PC-3 (cell line): ENCODE data around the gene ATP6AP1. TPM values are rescaled to one million over a fixed set of nuclear protein-coding genes. Genes with fewer than 3 reads are reported as not detected.

Source experiments
- ATAC-seq: fragments of 200-7000 bp; cut with Tn5 transposase; 2 replicates; pipeline ENCODE4 v1.9.1; 2020; ENCODE audit warnings: mild to moderate bottlenecking, moderate library complexity
- BruUV-seq: library from RNA; stranded (reverse); fragments of 400-500 nt; replicated peaks from 2 replicates; lab custom pipeline; 2021; lab: Mats Ljungman, UMichigan
- CTCF ChIA-PET: fragments of 300-600 bp; sonication (Branson Sonifier 250); formaldehyde crosslinking; loops from one replicate; lab custom pipeline; 2022; ENCODE audit warnings: antibody characterized with exemption; lab: Charles Lee
- POLR2A ChIA-PET: fragments of 300-600 bp; sonication (Branson Sonifier 250); formaldehyde crosslinking; loops from one replicate; lab custom pipeline; 2022; ENCODE audit warnings: antibody characterized with exemption; ENCODE audit not compliant: unreplicated experiment; lab: Charles Lee
- DNase-seq: peaks from one replicate; pipeline ENCODE4 v3.0.0-alpha.2; 2015
- H2AFZ ChIP-seq: fragments of 300-600 bp; sonication (generic); 2 replicates; pipeline ENCODE4 v1.6.0; 2016; ENCODE audit warnings: antibody characterized with exemption, low read length
- H3F3A ChIP-seq: fragments of 300-600 bp; sonication (generic); one replicate; pipeline ENCODE4 v1.6.0; 2017; ENCODE audit warnings: antibody characterized with exemption, low read length, control low read depth, mild to moderate bottlenecking; ENCODE audit not compliant: unreplicated experiment
- H3K27ac ChIP-seq: fragments of 300-600 bp; sonication (generic); 2 replicates; pipeline ENCODE4 v1.5.1; 2016; ENCODE audit warnings: mild to moderate bottlenecking, low read length
- H3K27me3 ChIP-seq: fragments of 300-600 bp; sonication (generic); 2 replicates; pipeline ENCODE4 v1.6.1; 2016; ENCODE audit warnings: low read length, mixed read lengths
- H3K36me3 ChIP-seq: fragments of 300-600 bp; sonication (generic); 2 replicates; pipeline ENCODE4 v1.6.1; 2016; ENCODE audit warnings: low read depth, mixed run types, low read length, mixed read lengths
- H3K4me1 ChIP-seq: fragments of 300-600 bp; sonication (generic); 2 replicates; pipeline ENCODE4 v1.5.1; 2016; ENCODE audit warnings: low read length; ENCODE audit not compliant: insufficient read depth
- H3K4me2 ChIP-seq: fragments of 300-600 bp; sonication (generic); 2 replicates; pipeline ENCODE4 v1.6.0; 2016; ENCODE audit warnings: low read length
- H3K4me3 ChIP-seq: fragments of 300-600 bp; sonication (generic); 2 replicates; pipeline ENCODE4 v1.5.1; 2016; ENCODE audit warnings: mild to moderate bottlenecking, low read length, mixed read lengths
- H3K79me2 ChIP-seq: fragments of 300-600 bp; sonication (generic); 2 replicates; pipeline ENCODE4 v1.6.1; 2017; ENCODE audit warnings: low read length, mixed read lengths
- H3K9ac ChIP-seq: fragments of 300-600 bp; sonication (generic); 2 replicates; pipeline ENCODE4 v1.6.0; 2016; ENCODE audit warnings: mild to moderate bottlenecking, low read length
- H3K9me2 ChIP-seq: fragments of 300-600 bp; sonication (generic); replicated peaks from 2 replicates; pipeline ENCODE4 v1.6.1; 2016; ENCODE audit warnings: mixed run types, low read length, mixed read lengths
- H3K9me3 ChIP-seq: fragments of 300-600 bp; sonication (generic); 2 replicates; pipeline ENCODE4 v1.6.1; 2016; ENCODE audit warnings: low read length, mixed read lengths
- H4K20me1 ChIP-seq: fragments of 300-600 bp; sonication (generic); 2 replicates; pipeline ENCODE4 v1.6.1; 2016; ENCODE audit warnings: low read length, mixed read lengths
- CTCF ChIP-seq: fragments of 300-600 bp; sonication (generic); conservative IDR thresholded peaks from 2 replicates; pipeline ENCODE4 v1.5.1; 2017; ENCODE audit warnings: antibody characterized with exemption, low read depth, mild to moderate bottlenecking, low read length
- EZH2 ChIP-seq: fragments of 300-600 bp; sonication (generic); IDR thresholded peaks from one replicate; pipeline ENCODE4 v1.6.1; 2017; ENCODE audit warnings: antibody characterized with exemption, mild to moderate bottlenecking, low read length; ENCODE audit not compliant: unreplicated experiment
- EZH2phosphoT487 ChIP-seq: fragments of 300-600 bp; sonication (generic); IDR thresholded peaks from 2 replicates; pipeline ENCODE4 v1.6.1; 2018; ENCODE audit warnings: mild to moderate bottlenecking, antibody characterized with exemption, low read length, borderline replicate concordance
- intact Hi-C: fragments of 100-400 bp; cut with micrococcal nuclease; formaldehyde crosslinking; loops from 2 replicates; pipeline ENCODE4 v1.9.0; 2023
- total RNA-seq: library from RNA; depleted of rRNA; stranded (reverse); fragments of >200 nt; gene quantifications from 2 replicates; pipeline ENCODE4 v1.2.3, GENCODE V29; 2014

Gene ATP6AP1
- total RNA-seq, 1 experiment from 2014 or later = 68.7 TPM

DNA sequence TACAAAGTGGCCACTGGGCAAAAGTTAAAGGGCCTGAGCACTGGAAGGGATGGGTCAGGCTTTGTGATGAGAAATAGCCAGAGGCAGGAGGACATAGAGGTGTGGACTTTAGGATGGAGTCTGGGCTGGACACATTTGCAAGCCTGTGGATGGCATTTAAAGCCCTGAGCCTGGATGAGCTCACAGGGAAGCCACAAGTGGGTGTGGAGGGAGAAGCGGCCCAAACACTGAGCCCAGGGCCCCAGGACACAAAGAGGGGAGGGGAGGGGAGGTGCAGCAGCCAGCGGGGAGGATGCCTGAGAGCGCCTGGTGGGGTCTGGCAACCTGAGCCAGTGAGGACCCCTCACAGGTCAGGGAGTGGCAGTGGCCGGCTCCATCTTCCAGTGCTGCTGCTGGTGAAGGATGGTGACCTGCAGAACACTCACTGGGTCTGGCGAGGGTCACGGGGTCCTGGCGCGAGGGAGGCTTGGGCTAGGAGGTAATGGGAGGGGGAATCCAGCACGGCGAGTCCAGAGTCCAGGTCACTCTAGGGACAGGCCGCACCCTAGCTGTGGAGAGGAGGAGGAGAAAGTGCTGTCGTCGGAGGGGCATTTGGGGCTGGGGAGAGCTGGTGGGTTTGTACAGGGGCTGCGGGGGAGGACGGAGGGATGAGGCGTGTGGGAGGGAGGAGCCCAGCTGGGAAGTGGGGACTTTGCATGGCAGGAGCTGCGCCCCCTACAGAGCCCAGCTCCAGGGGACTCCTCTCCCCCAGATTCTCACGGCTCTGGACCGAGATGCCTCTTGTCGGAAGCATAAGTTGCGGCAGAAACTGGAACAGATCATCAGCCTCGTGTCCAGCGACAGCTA, 43.6 kb downstream of the ATP6AP1 start:
- no peak overlapping the region for H3K4me2 ChIP-seq
- H4K20me1 ChIP-seq = no peaks in the 10 kb centered on the region
- BruUV-seq = no TSS peak
- no peaks in the 10 kb centered on the region; the same call in 1 of the 2 replicates for H3K36me3 ChIP-seq
- H3K27ac ChIP-seq = no peak overlapping the region
- POLR2A ChIA-PET = no interaction called here
- CTCF ChIA-PET = interaction anchor here (0.6 kb wide), 1 partner anchor 26 kb away, joined by 3 read pairs; no protein-coding TSS in a partner anchor
- H3K27me3 ChIP-seq = no peaks in the 10 kb centered on the region
- H3K9me3 ChIP-seq = no peaks in the 10 kb centered on the region
- H3K9ac ChIP-seq = no peak overlapping the region
- H3K4me1 ChIP-seq = no peaks in the 10 kb centered on the region
- no peak overlapping the region for H2AFZ ChIP-seq
- no peaks in the 10 kb centered on the region for H3F3A ChIP-seq
- intact Hi-C loops = no loop called here
- DNase-seq (no peak), ATAC-seq (no peak)
- H3K79me2 ChIP-seq = no peaks in the 10 kb centered on the region
- H3K9me2 ChIP-seq = no peaks in the 10 kb centered on the region
- no peak for TF ChIP-seq EZH2
- TF ChIP-seq CTCF = no peak
- no peak for TF ChIP-seq EZH2phosphoT487
- H3K4me3 ChIP-seq = no peak overlapping the region

DNA sequence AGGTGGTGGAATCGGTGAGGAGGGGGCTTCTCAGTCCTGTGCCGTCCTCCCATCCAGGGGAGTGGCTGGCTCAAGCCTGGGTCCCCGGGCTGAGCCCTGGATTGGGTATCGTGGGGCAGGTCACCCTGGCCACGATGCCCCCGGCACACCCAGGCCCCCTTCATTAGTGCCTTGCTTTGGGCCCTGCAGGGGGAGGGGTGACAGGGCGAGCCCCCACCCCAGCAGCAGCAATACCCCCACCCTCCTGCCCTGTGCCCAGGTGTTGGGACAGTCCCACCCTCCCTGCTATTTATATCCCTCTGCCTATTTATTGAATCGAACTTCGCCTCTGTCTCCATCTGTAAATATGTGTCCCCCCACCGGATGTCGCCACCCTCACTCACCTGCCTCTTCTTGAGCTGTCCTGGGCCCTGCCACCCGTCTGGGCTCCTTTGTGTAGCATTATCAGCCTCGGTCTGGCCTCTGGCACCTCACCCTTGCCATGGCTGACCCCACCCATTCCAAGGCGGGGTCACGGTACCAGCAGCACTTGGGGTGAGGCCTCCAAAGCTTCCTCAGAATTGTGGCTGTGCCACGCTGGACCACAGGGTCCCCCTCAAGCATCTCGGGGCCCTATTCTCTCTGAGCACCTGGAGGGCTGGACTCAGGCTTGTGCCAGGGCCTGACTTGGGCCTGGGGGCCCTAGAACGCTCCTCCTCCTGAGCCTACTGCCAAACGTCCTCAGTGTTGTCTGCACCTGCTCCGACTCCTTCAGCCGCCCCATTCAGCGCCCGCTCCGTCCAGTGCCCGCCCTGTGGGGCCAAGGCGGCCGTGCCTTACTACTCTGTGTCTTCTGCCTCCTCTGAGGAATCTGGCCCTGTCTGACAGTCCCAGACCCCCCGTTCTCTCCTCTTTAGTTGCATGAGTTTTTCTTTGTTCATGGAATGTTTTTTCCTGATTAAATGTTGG, 44.5 kb downstream of the ATP6AP1 start:
- Histone ChIP-seq H3K9me3 (no peaks in the 10 kb centered on the region), H3K9ac (no peak overlapping the region), H3K27me3 (no peaks in the 10 kb centered on the region), H3K4me2 (no peak overlapping the region), H3F3A (no peaks in the 10 kb centered on the region), H3K9me2 (no peaks in the 10 kb centered on the region), H4K20me1 (no peaks in the 10 kb centered on the region), H3K4me1 (peaks cover 3% of the 10 kb centered on the region; the same call in 1 of the 2 replicates), H3K27ac (no peak overlapping the region), H3K4me3 (no peak overlapping the region), H2AFZ (no peak overlapping the region), H3K79me2 (0 out of 2 replicates have a peak, but pooled peaks cover under 1% of the 10 kb centered on the region), H3K36me3 (no peaks in the 10 kb centered on the region; the same call in 1 of the 2 replicates)
- ATAC-seq = no peak
- no peak for TF ChIP-seq CTCF
- TF ChIP-seq EZH2phosphoT487 = no peak
- TF ChIP-seq EZH2 = no peak
- intact Hi-C loops = no loop called here
- CTCF ChIA-PET = no interaction called here
- BruUV-seq = no TSS peak
- DNase-seq = no peak
- POLR2A ChIA-PET = no interaction called here
